Measurements from ENCODE around the gene GADD45B. TPM values are rescaled to one million over a fixed set of nuclear protein-coding genes. Genes with fewer than 3 reads are reported as not detected.

Gene GADD45B
- total RNA-seq, 1 donor from 2014 or later, result 25.8 TPM

DNA sequence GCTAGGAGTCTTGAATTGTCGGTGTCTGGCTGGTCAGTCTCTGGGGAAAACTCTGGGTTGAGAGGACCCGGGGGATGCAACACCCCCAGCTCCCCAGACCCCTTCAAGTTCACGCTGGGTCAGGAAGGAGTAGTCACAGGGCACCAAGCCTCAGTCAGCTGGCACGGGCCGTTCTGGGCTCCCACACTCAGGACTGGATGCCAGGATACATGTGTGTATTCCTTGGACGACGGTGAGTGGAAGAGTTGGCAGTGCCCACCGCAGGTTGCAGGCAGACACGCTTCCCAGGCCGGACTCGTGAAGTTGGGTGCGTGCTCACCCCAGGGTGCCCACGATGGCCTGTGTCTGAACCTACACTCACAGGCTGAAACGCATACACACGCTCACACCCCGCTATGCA lies 5.5 kb downstream of the GADD45B start:
- Histone ChIP-seq H3K27me3 (ENCODE audit: control insufficient read depth, insufficient read depth, low read length) (no peaks in the 10 kb centered on the region), H3K4me3 (ENCODE audit: low read depth, low read length) (no peak overlapping the region), H3K36me3 (ENCODE audit: control insufficient read depth, insufficient read depth, low read length) (peaks cover 2% of the 10 kb centered on the region)
- TF ChIP-seq, protein P1, sequence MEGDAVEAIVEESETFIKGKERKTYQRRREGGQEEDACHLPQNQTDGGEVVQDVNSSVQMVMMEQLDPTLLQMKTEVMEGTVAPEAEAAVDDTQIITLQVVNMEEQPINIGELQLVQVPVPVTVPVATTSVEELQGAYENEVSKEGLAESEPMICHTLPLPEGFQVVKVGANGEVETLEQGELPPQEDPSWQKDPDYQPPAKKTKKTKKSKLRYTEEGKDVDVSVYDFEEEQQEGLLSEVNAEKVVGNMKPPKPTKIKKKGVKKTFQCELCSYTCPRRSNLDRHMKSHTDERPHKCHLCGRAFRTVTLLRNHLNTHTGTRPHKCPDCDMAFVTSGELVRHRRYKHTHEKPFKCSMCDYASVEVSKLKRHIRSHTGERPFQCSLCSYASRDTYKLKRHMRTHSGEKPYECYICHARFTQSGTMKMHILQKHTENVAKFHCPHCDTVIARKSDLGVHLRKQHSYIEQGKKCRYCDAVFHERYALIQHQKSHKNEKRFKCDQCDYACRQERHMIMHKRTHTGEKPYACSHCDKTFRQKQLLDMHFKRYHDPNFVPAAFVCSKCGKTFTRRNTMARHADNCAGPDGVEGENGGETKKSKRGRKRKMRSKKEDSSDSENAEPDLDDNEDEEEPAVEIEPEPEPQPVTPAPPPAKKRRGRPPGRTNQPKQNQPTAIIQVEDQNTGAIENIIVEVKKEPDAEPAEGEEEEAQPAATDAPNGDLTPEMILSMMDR (IDR thresholded peaks at IDR 0.05; ENCODE audit: insufficient read depth, low read length, severe bottlenecking), result no peak
- DNase-seq (ENCODE audit: low read depth) (no peak), FAIRE-seq (no peak)

DNA sequence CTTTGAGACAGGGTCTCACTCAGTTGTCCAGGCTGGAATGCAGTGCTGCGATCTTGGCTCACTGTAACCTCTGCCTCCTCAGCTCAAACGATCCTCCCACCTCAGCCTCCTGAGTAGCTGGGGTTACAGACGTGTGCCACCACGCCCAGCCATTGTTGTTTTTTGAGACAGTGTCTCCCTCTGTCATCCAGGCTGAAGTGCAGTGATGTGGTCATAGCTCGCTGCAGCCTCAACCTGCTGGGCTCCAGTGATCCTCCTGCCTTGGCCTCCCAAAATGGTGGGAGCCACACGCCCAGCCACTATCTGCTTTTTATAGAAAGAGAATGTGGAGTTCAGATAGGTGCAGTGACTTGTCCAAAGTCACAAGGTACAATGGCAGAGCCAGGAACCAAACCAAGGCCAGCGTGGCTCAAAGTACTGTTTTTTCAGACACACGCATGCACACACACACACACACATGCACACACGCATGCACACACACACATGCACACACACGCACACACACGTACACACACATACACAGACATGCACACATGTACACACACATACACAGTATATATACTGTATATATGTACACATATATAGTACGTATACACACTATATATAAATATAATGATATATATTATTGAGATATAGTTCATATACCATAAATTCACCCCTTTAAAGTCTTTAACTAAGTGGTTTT lies 6.6 kb downstream of the GADD45B start:
- Histone ChIP-seq H3K4me3 (ENCODE audit: low read depth, low read length) (no peak overlapping the region), H3K36me3 (ENCODE audit: control insufficient read depth, insufficient read depth, low read length) (peaks cover 2% of the 10 kb centered on the region), H3K27me3 (ENCODE audit: control insufficient read depth, insufficient read depth, low read length) (no peaks in the 10 kb centered on the region)
- FAIRE-seq, result no peak
- TF ChIP-seq, protein P1 (IDR thresholded peaks at IDR 0.05; ENCODE audit: insufficient read depth, low read length, severe bottlenecking), result no peak
- no peak for DNase-seq (ENCODE audit: low read depth)

DNA sequence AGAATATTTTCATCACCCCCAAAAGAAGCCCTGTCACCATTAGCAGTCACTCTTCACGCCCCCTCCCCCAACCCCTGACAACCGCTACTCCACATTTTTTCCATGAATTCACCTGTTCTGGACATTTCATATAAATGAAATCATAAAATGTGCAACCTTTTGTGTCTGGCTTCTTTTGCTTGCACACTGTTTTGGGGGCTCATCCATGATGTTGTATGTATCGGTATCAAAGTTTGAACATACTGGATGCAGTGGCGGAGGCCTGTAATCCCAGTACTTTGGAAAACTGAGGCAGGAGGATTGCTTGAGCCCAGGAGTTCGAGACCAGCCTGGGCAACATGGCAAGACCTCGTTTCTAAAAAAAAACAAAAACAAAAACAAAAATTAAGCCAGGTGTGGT lies 7.2 kb downstream of the GADD45B start:
- no peaks in the 10 kb centered on the region for H3K36me3 ChIP-seq (ENCODE audit: control insufficient read depth, insufficient read depth, low read length)
- DNase-seq (ENCODE audit: low read depth), result no peak
- no peak overlapping the region for H3K4me3 ChIP-seq (ENCODE audit: low read depth, low read length)
- no peak for FAIRE-seq
- H3K27me3 ChIP-seq (ENCODE audit: control insufficient read depth, insufficient read depth, low read length), result no peaks in the 10 kb centered on the region
- TF ChIP-seq, protein P1 (IDR thresholded peaks at IDR 0.05; ENCODE audit: insufficient read depth, low read length, severe bottlenecking), result no peak

DNA sequence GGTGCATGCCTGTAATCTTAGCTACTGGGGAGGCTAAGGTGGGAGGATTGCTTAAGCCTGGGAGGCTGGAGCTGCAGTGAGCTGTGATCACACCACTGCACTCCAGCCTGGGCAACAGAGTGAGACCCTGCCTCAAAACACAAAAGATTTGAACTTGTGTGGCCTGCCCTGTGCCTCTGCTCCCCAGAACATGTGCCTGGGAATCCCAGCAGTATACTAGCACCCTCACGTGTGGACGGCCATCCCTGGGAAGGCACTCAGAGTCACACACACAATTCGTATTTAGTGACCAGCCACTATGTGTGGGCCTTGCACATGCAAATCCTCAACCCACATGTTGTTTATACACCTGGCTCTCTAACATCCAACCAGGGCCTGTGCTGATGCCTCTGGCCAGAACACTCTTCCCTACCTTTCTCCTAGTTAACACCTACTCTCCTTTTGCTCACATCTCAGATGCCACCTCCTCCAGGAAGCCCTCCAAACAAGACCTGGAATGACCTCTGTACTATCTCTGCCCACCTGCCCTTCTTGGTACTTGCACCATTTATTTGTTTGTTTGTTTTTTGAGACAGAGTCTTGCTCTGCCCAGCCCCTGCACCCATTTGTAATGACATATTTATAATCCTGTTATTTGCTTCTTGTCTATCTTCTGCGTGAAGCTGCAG lies 7.7 kb downstream of the GADD45B start:
- no peak for FAIRE-seq
- TF ChIP-seq, protein P1 (IDR thresholded peaks at IDR 0.05; ENCODE audit: insufficient read depth, low read length, severe bottlenecking), result no peak

DNA sequence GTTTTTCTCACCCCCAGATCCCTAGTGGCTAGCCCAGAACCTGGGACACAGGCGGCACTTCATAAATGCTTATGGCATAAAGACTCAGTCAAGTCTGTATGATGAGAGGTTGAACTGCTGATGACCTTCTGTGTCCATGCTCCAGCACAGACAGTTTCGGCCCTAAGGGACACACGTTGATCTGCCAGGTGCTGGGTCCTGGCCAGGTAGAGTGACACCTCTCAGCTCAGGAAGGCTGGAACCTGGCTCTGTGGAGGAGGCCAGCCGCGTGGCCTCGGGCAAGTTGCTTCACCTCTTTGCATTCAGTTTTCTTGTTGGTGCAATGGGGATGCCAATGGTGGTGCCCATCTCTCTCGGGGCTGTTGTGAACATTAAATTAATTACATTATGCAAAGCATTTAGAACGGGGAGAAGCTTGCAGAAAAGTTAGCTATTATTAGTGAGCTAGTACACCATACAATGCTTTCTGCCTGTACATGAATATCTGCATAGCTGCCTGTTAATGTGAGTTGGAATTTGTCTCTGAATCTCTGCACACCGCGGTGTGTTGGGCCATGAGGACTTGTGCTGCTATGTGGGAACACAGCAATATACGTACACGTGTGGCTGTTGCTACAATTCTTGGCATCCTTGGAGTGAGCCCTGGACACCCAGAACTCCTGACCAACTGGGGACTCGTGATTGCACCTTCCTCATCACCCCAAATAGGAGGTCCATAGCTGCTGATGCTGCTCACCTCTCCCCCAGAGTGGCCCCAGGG lies 8.4 kb downstream of the GADD45B start:
- Histone ChIP-seq H3K4me3 (ENCODE audit: low read depth, low read length) (no peak overlapping the region), H3K36me3 (ENCODE audit: control insufficient read depth, insufficient read depth, low read length) (no peaks in the 10 kb centered on the region), H3K27me3 (ENCODE audit: control insufficient read depth, insufficient read depth, low read length) (peaks cover under 1% of the 10 kb centered on the region)
- DNase-seq (ENCODE audit: low read depth) (no peak), FAIRE-seq (no peak)
- TF ChIP-seq, protein P1 (IDR thresholded peaks at IDR 0.05; ENCODE audit: insufficient read depth, low read length, severe bottlenecking), result no peak

More for the DNA sequence above, 7.7 kb downstream of the GADD45B start:
- no peak for DNase-seq (ENCODE audit: low read depth)
- Histone ChIP-seq H3K4me3 (ENCODE audit: low read depth, low read length) (no peak overlapping the region), H3K27me3 (ENCODE audit: control insufficient read depth, insufficient read depth, low read length) (no peaks in the 10 kb centered on the region), H3K36me3 (ENCODE audit: control insufficient read depth, insufficient read depth, low read length) (no peaks in the 10 kb centered on the region)
